Measurements from ENCODE around the gene LRRC8E. TPM values are rescaled to one million over a fixed set of nuclear protein-coding genes. Genes with fewer than 3 reads are reported as not detected.
"Not testable (repeated sequence)": the region's sequence is repeated elsewhere in the genome, so short reads cannot be mapped to it uniquely, and the experiment has no call there.

LRRC8E gene
- polyA plus RNA-seq, 1 donor from 2014 or later: not detected

- no peaks in the 10 kb centered on the region for H3K4me1 Mint-ChIP-seq
- H3K27me3 Mint-ChIP-seq: no peaks in the 10 kb centered on the region
- no peak overlapping the region for H3K4me3 Mint-ChIP-seq
- no peak overlapping the region for H3K27ac Mint-ChIP-seq
- no peaks in the 10 kb centered on the region for H3K36me3 Mint-ChIP-seq
- no peaks in the 10 kb centered on the region for H3K9me3 Mint-ChIP-seq
Observed at GRCh38 chr19:7881910-7882309, 6.4 kb upstream of the LRRC8E start.

GRCh38 chr19:7883105-7883504, 5.2 kb upstream of the LRRC8E start:
- Mint-ChIP-seq H3K9me3 (no peaks in the 10 kb centered on the region), H3K4me3 (no peak overlapping the region), H3K27ac (no peak overlapping the region), H3K4me1 (no peaks in the 10 kb centered on the region), H3K27me3 (peaks cover 5% of the 10 kb centered on the region), H3K36me3 (no peaks in the 10 kb centered on the region)

GRCh38 chr19:7883796-7884570, 4.3 kb upstream of the LRRC8E start:
- H3K36me3 Mint-ChIP-seq: no peaks in the 10 kb centered on the region

GRCh38 chr19:7885818-7886217, 2.5 kb upstream of the LRRC8E start:
- no peaks in the 10 kb centered on the region for H3K4me1 Mint-ChIP-seq
- peaks cover 11% of the 10 kb centered on the region for H3K27me3 Mint-ChIP-seq
- no peaks in the 10 kb centered on the region for H3K36me3 Mint-ChIP-seq
- H3K9me3 Mint-ChIP-seq: no peaks in the 10 kb centered on the region
- H3K27ac Mint-ChIP-seq: no peak overlapping the region
- H3K4me3 Mint-ChIP-seq: no peak overlapping the region

More at GRCh38 chr19:7883796-7884570, 4.3 kb upstream of the LRRC8E start:
- no peaks in the 10 kb centered on the region for H3K4me1 Mint-ChIP-seq
- H3K4me3 Mint-ChIP-seq: no peak overlapping the region
- H3K27ac Mint-ChIP-seq: no peak overlapping the region
- H3K27me3 Mint-ChIP-seq: peaks cover 10% of the 10 kb centered on the region
- no peaks in the 10 kb centered on the region for H3K9me3 Mint-ChIP-seq

- H3K9me3 Mint-ChIP-seq: no peaks in the 10 kb centered on the region
- H3K27ac Mint-ChIP-seq: no peak overlapping the region
- H3K4me1 Mint-ChIP-seq: no peaks in the 10 kb centered on the region
- H3K36me3 Mint-ChIP-seq: no peaks in the 10 kb centered on the region
- H3K27me3 Mint-ChIP-seq: peaks cover 13% of the 10 kb centered on the region
- H3K4me3 Mint-ChIP-seq: no peak overlapping the region
Observed at GRCh38 chr19:7887408-7888144, 734 bp upstream of the LRRC8E start.

- Mint-ChIP-seq H3K4me3 (no peak overlapping the region), H3K36me3 (no peaks in the 10 kb centered on the region), H3K27me3 (peaks cover 14% of the 10 kb centered on the region), H3K9me3 (no peaks in the 10 kb centered on the region), H3K27ac (no peak overlapping the region), H3K4me1 (no peaks in the 10 kb centered on the region)
Observed at GRCh38 chr19:7888826-7889217, 512 bp downstream of the LRRC8E start.

GRCh38 chr19:7893362-7894101, 5.2 kb downstream of the LRRC8E start:
- H3K27me3 Mint-ChIP-seq: peaks cover 19% of the 10 kb centered on the region
- not testable (repeated sequence) for H3K36me3 Mint-ChIP-seq, H3K4me3 Mint-ChIP-seq, H3K4me1 Mint-ChIP-seq, H3K27ac Mint-ChIP-seq, H3K9me3 Mint-ChIP-seq

- Mint-ChIP-seq H3K27ac (no peak overlapping the region), H3K36me3 (no peaks in the 10 kb centered on the region), H3K4me1 (no peaks in the 10 kb centered on the region), H3K4me3 (no peak overlapping the region), H3K9me3 (no peaks in the 10 kb centered on the region), H3K27me3 (peaks cover 14% of the 10 kb centered on the region)
Observed at GRCh38 chr19:7894612-7895309, 6.5 kb downstream of the LRRC8E start.

GRCh38 chr19:7895565-7895964, 7.3 kb downstream of the LRRC8E start:
- no peaks in the 10 kb centered on the region for H3K9me3 Mint-ChIP-seq
- H3K27ac Mint-ChIP-seq: no peak overlapping the region
- peaks cover 14% of the 10 kb centered on the region for H3K27me3 Mint-ChIP-seq
- no peak overlapping the region for H3K4me3 Mint-ChIP-seq
- no peaks in the 10 kb centered on the region for H3K36me3 Mint-ChIP-seq
- no peaks in the 10 kb centered on the region for H3K4me1 Mint-ChIP-seq

- Mint-ChIP-seq H3K4me3 (no peak overlapping the region), H3K36me3 (no peaks in the 10 kb centered on the region), H3K27me3 (peaks cover 12% of the 10 kb centered on the region), H3K27ac (no peak overlapping the region), H3K9me3 (no peaks in the 10 kb centered on the region), H3K4me1 (no peaks in the 10 kb centered on the region)
Observed at GRCh38 chr19:7897292-7897691, 9.0 kb downstream of the LRRC8E start.

GRCh38 chr19:7898967-7899366, 10.7 kb downstream of the LRRC8E start:
- H3K4me1 Mint-ChIP-seq: peaks cover 4 to 7% (median 5%) of the 10 kb centered on the region in 3 donors
- H3K4me3 Mint-ChIP-seq: no peak overlapping the region
- no peak overlapping the region for H3K27ac Mint-ChIP-seq
- H3K27me3 Mint-ChIP-seq: peaks cover 9% of the 10 kb centered on the region
- H3K36me3 Mint-ChIP-seq: no peaks in the 10 kb centered on the region
- no peaks in the 10 kb centered on the region for H3K9me3 Mint-ChIP-seq

GRCh38 chr19:7899751-7900378, 11.6 kb downstream of the LRRC8E start:
- H3K4me1 Mint-ChIP-seq: peaks cover 7 to 11% (median 10%) of the 10 kb centered on the region in 3 donors
- H3K27ac Mint-ChIP-seq: no peak overlapping the region
- no peak overlapping the region for H3K4me3 Mint-ChIP-seq
- peaks cover 3% of the 10 kb centered on the region for H3K27me3 Mint-ChIP-seq
- H3K36me3 Mint-ChIP-seq: no peaks in the 10 kb centered on the region
- no peaks in the 10 kb centered on the region for H3K9me3 Mint-ChIP-seq

- H3K9me3 Mint-ChIP-seq: no peaks in the 10 kb centered on the region
- peak overlapping the region in 1 of 4 donors; percentile 48 for H3K4me3 Mint-ChIP-seq
- peaks cover 11 to 13% (median 13%) of the 10 kb centered on the region in 3 donors for H3K4me1 Mint-ChIP-seq
- H3K36me3 Mint-ChIP-seq: no peaks in the 10 kb centered on the region
- H3K27me3 Mint-ChIP-seq: no peaks in the 10 kb centered on the region
- H3K27ac Mint-ChIP-seq: peak overlapping the region in 1 of 3 donors; percentile 97
Observed at GRCh38 chr19:7900401-7900870, 12.1 kb downstream of the LRRC8E start.

GRCh38 chr19:7900931-7901330, 12.6 kb downstream of the LRRC8E start:
- no peaks in the 10 kb centered on the region for H3K9me3 Mint-ChIP-seq
- H3K36me3 Mint-ChIP-seq: no peaks in the 10 kb centered on the region

More at GRCh38 chr19:7900931-7901330, 12.6 kb downstream of the LRRC8E start:
- Mint-ChIP-seq H3K4me3 (peak overlapping the region in 1 of 4 donors; percentile 48), H3K27ac (peak overlapping the region in 1 of 3 donors; percentile 97), H3K4me1 (peaks cover 13 to 15% (median 13%) of the 10 kb centered on the region in 3 donors), H3K27me3 (no peaks in the 10 kb centered on the region)
